IgD-negative memory B cell (primary cell): ENCODE results near the gene PPP1R1B. TPM values are rescaled to one million over a fixed set of nuclear protein-coding genes. Genes with fewer than 3 reads are reported as not detected.

ENCODE experiments used
- H3K27ac Mint-ChIP-seq, 3 donors: one replicate each; pipeline ENCODE4 v1.8.0; 2020 to 2022; ENCODE audit warnings: mild to moderate bottlenecking in 3 of 3, mixed read lengths in 3 of 3, moderate library complexity in 1 of 3
- H3K27me3 Mint-ChIP-seq: one replicate; pipeline ENCODE4 v1.8.0; 2021; ENCODE audit warnings: mixed read lengths
- H3K36me3 Mint-ChIP-seq: one replicate; pipeline ENCODE4 v1.8.0; 2020; ENCODE audit warnings: mild to moderate bottlenecking, mixed read lengths
- H3K4me1 Mint-ChIP-seq, 3 donors: one replicate each; pipeline ENCODE4 v1.8.0; 2020 to 2022; ENCODE audit warnings: mixed read lengths in 3 of 3, mild to moderate bottlenecking in 1 of 3
- H3K4me3 Mint-ChIP-seq, 4 donors: one replicate each; pipeline ENCODE4 v1.8.0; 2020 to 2022; ENCODE audit warnings: mild to moderate bottlenecking in 4 of 4, mixed read lengths in 4 of 4, moderate library complexity in 3 of 4
- H3K9me3 Mint-ChIP-seq, 3 donors: one replicate each; pipeline ENCODE4 v1.8.0; 2020 to 2021; ENCODE audit warnings: mixed read lengths in 3 of 3, mild to moderate bottlenecking in 1 of 3
- polyA plus RNA-seq: library from polyadenylated mRNA; unstranded; fragments of 300-500 nt; fragmentation: Illumina TruSeq; gene quantifications from one replicate; pipeline ENCODE4 v1.2.3, GENCODE V29; 2021

PPP1R1B gene
- polyA plus RNA-seq, 1 donor from 2014 or later: not detected

GRCh38 chr17:39666601-39667261 is 40.0 kb downstream of the PPP1R1B start:
- no peaks in the 10 kb centered on the region for H3K9me3 Mint-ChIP-seq
- H3K36me3 Mint-ChIP-seq: peaks cover 2% of the 10 kb centered on the region
- H3K27ac Mint-ChIP-seq: no peak overlapping the region
- H3K4me3 Mint-ChIP-seq: peak overlapping the region in 1 of 4 donors; percentile 5
- peaks cover 0 to 8% (median 4%) of the 10 kb centered on the region in 3 donors for H3K4me1 Mint-ChIP-seq
- peaks cover 15% of the 10 kb centered on the region for H3K27me3 Mint-ChIP-seq

- Mint-ChIP-seq H3K4me1 (peaks cover 3 to 8% (median 4%) of the 10 kb centered on the region in 3 donors), H3K9me3 (no peaks in the 10 kb centered on the region), H3K27me3 (peaks cover 15% of the 10 kb centered on the region), H3K27ac (no peak overlapping the region), H3K36me3 (peaks cover 2% of the 10 kb centered on the region), H3K4me3 (peak overlapping the region in 2 of 4 donors; percentile 74 to 92)
Measured at GRCh38 chr17:39667262-39667944, 40.7 kb downstream of the PPP1R1B start.

GRCh38 chr17:39667945-39668924 is 41.5 kb downstream of the PPP1R1B start, which contains the start of gene PNMT:
Gene PNMT (plus strand): TSS chr17:39668453. CDS start chr17:39668476, 23 bp downstream.
- Mint-ChIP-seq H3K9me3 (no peaks in the 10 kb centered on the region), H3K27me3 (peaks cover 15% of the 10 kb centered on the region)

GRCh38 chr17:39669897-39670735 is 43.4 kb downstream of the PPP1R1B start:
- H3K4me3 Mint-ChIP-seq: no peak overlapping the region
- peak overlapping the region in 1 of 3 donors; percentile 27 for H3K27ac Mint-ChIP-seq
- H3K9me3 Mint-ChIP-seq: no peaks in the 10 kb centered on the region
- H3K36me3 Mint-ChIP-seq: peaks cover 2% of the 10 kb centered on the region
- H3K4me1 Mint-ChIP-seq: peaks cover 3 to 10% (median 4%) of the 10 kb centered on the region in 3 donors
- peaks cover 15% of the 10 kb centered on the region for H3K27me3 Mint-ChIP-seq

More at GRCh38 chr17:39667945-39668924, 41.5 kb downstream of the PPP1R1B start, which contains the start of gene PNMT:
- Mint-ChIP-seq H3K36me3 (peaks cover 2% of the 10 kb centered on the region), H3K4me3 (peak within 1 kb of the TSS; percentile 49 to 92 (median 78)), H3K4me1 (peaks cover 3 to 10% (median 4%) of the 10 kb centered on the region in 3 donors), H3K27ac (peak within 1 kb of the TSS in 1 of 3 donors; percentile 93)

- Mint-ChIP-seq H3K27ac (peak overlapping the region in 1 of 3 donors; percentile 57), H3K9me3 (no peaks in the 10 kb centered on the region), H3K36me3 (no peaks in the 10 kb centered on the region), H3K4me1 (peaks cover 3 to 15% (median 9%) of the 10 kb centered on the region in 3 donors), H3K27me3 (peaks cover 15% of the 10 kb centered on the region), H3K4me3 (no peak overlapping the region)
Measured at GRCh38 chr17:39670746-39671145, 44.0 kb downstream of the PPP1R1B start.

GRCh38 chr17:39671651-39672521 is 45.1 kb downstream of the PPP1R1B start:
- Mint-ChIP-seq H3K4me1 (peaks cover 13 to 20% (median 18%) of the 10 kb centered on the region in 3 donors), H3K27ac (peak overlapping the region in 2 of 3 donors; percentile 32 to 53), H3K27me3 (peaks cover 12% of the 10 kb centered on the region), H3K9me3 (no peaks in the 10 kb centered on the region), H3K4me3 (peak overlapping the region in 1 of 4 donors; percentile 49), H3K36me3 (no peaks in the 10 kb centered on the region)

- Mint-ChIP-seq H3K27ac (peak overlapping the region in 2 of 3 donors; percentile 32 to 53), H3K4me1 (peaks cover 13 to 23% (median 23%) of the 10 kb centered on the region in 3 donors), H3K27me3 (peaks cover 9% of the 10 kb centered on the region), H3K36me3 (no peaks in the 10 kb centered on the region), H3K4me3 (no peak overlapping the region), H3K9me3 (no peaks in the 10 kb centered on the region)
Measured at GRCh38 chr17:39672522-39673334, 46.0 kb downstream of the PPP1R1B start.

- Mint-ChIP-seq H3K9me3 (no peaks in the 10 kb centered on the region), H3K4me1 (peaks cover 19 to 28% (median 23%) of the 10 kb centered on the region in 3 donors), H3K27me3 (peaks cover 8% of the 10 kb centered on the region), H3K4me3 (peak overlapping the region in 2 of 4 donors; percentile 49 to 84), H3K27ac (peak overlapping the region in 1 of 3 donors; percentile 69), H3K36me3 (peaks cover 2% of the 10 kb centered on the region)
Measured at GRCh38 chr17:39673335-39674081, 46.8 kb downstream of the PPP1R1B start.

GRCh38 chr17:39674179-39674578 is 47.4 kb downstream of the PPP1R1B start:
- H3K27ac Mint-ChIP-seq: peak overlapping the region in 1 of 3 donors; percentile 69
- H3K27me3 Mint-ChIP-seq: peaks cover 5% of the 10 kb centered on the region
- H3K9me3 Mint-ChIP-seq: no peaks in the 10 kb centered on the region
- H3K4me3 Mint-ChIP-seq: peak overlapping the region in 1 of 4 donors; percentile 84
- peaks cover 2% of the 10 kb centered on the region for H3K36me3 Mint-ChIP-seq
- H3K4me1 Mint-ChIP-seq: peaks cover 25 to 32% (median 26%) of the 10 kb centered on the region in 3 donors

GRCh38 chr17:39674702-39675389 is 48.1 kb downstream of the PPP1R1B start:
- Mint-ChIP-seq H3K9me3 (no peaks in the 10 kb centered on the region), H3K4me3 (peak overlapping the region in 3 of 4 donors; percentile 3 to 51 (median 9)), H3K27me3 (peaks cover 1% of the 10 kb centered on the region), H3K36me3 (peaks cover 2% of the 10 kb centered on the region), H3K27ac (peak overlapping the region in 2 of 3 donors; percentile 86 to 97), H3K4me1 (peaks cover 31 to 38% (median 32%) of the 10 kb centered on the region in 3 donors)

GRCh38 chr17:39675390-39676082 is 48.8 kb downstream of the PPP1R1B start:
- H3K4me3 Mint-ChIP-seq: peak overlapping the region in 3 of 4 donors; percentile 61 to 88 (median 88)
- peaks cover 2% of the 10 kb centered on the region for H3K36me3 Mint-ChIP-seq
- no peaks in the 10 kb centered on the region for H3K27me3 Mint-ChIP-seq
- peaks cover 38 to 44% (median 39%) of the 10 kb centered on the region in 3 donors for H3K4me1 Mint-ChIP-seq
- H3K9me3 Mint-ChIP-seq: no peaks in the 10 kb centered on the region
- H3K27ac Mint-ChIP-seq: peak overlapping the region; percentile 19 to 97 (median 86)
